ENCODE data around the gene USP31.

USP31 gene

DNA sequence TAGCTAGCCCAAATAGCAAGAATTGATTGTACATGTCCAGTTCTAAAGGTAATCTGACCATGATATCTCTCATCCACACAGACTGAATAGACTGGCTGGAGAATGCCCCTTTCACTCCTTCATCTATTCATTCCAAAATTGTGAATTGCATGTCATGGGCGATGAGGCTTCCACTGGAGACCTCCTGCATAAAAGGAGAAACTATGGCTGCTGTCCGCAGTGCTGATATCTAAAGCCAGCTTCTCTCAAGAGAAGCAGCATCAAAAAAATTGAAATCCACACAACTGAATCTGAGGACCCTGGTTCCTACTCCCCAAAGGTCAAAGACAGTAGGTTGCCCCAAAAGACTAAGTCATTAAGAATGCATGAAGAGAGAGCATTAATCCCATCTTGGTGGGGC lies 25.4 kb upstream of the USP31 start:
- TF ChIP-seq, protein P1, sequence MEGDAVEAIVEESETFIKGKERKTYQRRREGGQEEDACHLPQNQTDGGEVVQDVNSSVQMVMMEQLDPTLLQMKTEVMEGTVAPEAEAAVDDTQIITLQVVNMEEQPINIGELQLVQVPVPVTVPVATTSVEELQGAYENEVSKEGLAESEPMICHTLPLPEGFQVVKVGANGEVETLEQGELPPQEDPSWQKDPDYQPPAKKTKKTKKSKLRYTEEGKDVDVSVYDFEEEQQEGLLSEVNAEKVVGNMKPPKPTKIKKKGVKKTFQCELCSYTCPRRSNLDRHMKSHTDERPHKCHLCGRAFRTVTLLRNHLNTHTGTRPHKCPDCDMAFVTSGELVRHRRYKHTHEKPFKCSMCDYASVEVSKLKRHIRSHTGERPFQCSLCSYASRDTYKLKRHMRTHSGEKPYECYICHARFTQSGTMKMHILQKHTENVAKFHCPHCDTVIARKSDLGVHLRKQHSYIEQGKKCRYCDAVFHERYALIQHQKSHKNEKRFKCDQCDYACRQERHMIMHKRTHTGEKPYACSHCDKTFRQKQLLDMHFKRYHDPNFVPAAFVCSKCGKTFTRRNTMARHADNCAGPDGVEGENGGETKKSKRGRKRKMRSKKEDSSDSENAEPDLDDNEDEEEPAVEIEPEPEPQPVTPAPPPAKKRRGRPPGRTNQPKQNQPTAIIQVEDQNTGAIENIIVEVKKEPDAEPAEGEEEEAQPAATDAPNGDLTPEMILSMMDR (IDR thresholded peaks at IDR 0.05) = no peak

DNA sequence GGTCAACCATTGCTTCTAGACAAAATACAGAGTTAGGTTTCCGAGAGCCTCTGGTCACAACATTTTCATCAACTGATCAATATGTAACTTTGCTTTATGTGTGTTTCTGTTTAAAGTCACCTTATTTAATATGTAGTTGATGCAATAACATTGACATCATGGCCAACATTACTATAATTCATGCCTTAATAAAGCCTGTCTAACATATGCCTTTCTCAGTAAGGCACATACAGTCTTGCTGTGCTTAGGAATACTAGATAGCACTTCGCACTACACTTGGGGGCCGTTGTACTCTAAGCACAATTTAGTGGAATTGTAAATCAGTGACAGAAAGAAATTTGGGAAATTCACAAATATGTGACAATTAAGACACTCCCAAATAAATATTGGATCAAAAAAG lies 23.7 kb upstream of the USP31 start:
- TF ChIP-seq, protein P1 (IDR thresholded peaks at IDR 0.05) = no peak

DNA sequence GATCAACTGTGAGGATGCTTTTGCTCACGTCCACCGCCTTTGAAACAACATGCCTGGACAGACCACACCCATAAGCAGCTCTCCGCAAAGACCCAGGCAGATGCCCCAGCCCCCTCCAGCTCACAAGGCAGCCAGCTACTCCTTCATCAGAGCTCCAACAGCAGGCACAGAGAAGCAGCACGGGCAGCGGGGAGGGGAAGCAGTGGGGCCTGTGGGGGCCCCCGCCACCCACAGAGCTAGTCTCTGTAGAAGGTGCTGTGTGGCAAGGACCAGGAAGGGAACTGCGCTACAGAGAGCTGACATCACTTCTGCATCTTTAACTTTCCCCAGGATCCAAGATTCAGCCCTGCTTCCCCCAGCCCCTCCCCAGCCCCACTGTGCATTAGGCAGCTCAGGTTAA lies 23.3 kb upstream of the USP31 start:
- TF ChIP-seq, protein P1 (IDR thresholded peaks at IDR 0.05) = no peak

DNA sequence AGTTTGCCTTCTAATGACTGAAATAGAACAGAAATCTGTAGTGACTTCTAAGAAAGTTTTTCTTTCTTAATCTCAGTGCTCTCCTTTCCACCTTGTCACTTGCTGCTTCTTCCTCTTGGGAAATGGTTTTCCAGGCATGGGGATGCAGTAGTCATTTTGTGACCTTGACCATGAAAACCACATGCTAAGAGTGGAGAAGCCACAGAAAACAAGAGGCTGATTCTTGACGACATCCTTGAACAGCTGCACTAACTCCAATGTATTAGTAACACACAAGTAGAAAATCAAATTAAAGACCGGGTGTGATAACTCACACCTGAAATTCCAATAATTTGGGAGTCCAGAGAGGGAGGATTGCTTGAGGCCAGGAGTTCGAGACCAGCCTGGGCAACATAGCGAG lies 15.5 kb upstream of the USP31 start:
- TF ChIP-seq, protein P1 (IDR thresholded peaks at IDR 0.05) = no peak

DNA sequence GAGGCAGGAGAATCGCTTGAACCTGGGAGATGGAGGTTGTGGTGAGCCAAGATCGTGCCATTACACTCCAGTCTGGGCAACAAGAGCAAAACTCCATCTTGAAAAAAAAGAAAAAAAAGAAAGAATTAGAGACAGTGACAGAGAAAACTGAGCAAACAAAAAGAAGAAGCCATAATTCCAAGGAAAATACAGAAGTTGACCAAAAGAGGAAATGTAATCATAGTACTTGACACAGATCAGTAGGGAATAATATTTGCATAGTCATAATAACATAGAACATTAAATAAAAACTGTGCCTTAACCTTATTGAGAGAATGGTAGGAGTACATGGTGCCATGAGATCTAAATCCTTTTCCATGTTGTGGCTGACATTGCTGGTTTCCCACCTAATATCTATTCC lies 14.7 kb upstream of the USP31 start:
- TF ChIP-seq, protein P1 (IDR thresholded peaks at IDR 0.05) = no peak

DNA sequence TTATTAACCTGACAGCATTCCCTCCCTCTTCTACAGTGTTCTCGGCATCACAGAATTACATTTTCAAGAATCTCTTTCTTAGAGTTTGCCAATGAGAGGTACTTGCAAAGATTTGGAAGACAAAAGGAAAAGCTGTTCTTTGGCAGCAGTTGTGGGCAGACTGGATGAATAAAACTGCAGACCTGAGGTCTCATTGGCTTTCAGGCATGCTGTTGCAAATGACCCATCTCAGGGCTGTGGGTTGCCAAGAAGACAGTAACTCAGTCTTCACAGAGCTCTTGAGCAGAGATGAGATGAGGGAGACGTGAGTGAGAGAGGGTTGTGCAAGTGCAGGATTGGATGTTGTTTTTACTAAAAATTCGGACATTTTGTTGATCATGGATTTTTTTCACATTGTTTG lies 11.3 kb upstream of the USP31 start:
- TF ChIP-seq, protein P1 (IDR thresholded peaks at IDR 0.05) = no peak

DNA sequence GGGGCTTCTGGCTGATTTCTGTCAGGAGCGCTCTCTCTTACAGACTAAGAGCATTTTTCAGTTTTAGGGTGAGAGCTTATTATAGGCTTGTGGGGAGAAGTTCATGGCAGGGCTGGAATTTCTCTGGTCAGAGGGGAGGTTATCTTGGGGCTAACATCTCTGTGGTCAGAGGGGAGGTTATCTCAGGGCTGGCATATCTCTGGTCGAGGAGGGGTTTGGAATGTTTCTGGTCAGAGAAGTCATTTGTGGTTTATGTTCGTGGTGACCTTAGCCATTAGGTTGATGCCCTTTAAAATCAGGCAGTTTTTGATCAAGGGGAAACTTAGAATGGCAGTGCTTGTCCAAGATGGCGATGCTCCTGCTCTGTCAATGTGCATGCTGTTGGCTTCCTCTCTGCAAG lies 10.8 kb upstream of the USP31 start:
- TF ChIP-seq, protein P1 (IDR thresholded peaks at IDR 0.05) = no peak

DNA sequence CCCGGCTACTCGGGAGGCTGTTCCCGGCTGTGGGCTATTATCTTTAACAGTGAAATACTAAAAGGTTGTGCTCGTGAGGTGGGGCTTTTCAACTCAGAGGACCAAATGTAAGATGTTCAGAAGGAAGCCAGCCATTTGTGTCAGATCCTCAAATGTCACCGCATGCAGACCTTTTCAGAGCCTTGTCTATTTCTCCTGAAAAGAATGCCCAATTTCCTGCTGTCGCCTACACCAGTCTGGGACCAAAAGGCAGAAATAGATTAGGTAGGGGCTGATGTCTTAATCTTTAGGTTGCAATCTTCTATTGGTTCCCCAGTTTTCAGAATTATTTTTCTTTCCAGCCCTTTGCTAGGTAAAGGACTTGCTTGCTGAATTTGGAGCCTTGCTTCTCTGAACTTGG lies 8.9 kb upstream of the USP31 start:
- TF ChIP-seq, protein P1 (IDR thresholded peaks at IDR 0.05) = no peak
